SK-N-SH (cell line): Measurements from ENCODE around the gene PPP1R37. TPM values are rescaled to one million over a fixed set of nuclear protein-coding genes. Genes with fewer than 3 reads are reported as not detected.

Experiments used
- CTCF ChIA-PET: fragments of 300-600, 350-600 bp; formaldehyde crosslinking; extraction: SDS; loops from one replicate; lab custom pipeline; 2021; lab: Yijun Ruan, JAX
- POLR2A ChIA-PET: fragments of 350-600 bp; sonication (Branson Sonifier 250); formaldehyde crosslinking; extraction: SDS; loops from one replicate; lab custom pipeline; 2020; ENCODE audit warnings: antibody characterized with exemption, inconsistent platforms; lab: Yijun Ruan, JAX
- DNase-seq: peaks from one replicate; pipeline ENCODE4 v3.0.0; 2012
- H2AFZ ChIP-seq: fragments of 200-600 bp; sonication (generic); 2 replicates; pipeline ENCODE4 v1.8.1; 2016; ENCODE audit warnings: antibody characterized with exemption, mild to moderate bottlenecking, low read depth
- H3F3A ChIP-seq: fragments of 200-600 bp; sonication (generic); replicated peaks from 2 replicates; pipeline ENCODE3; 2016; ENCODE audit warnings: antibody characterized with exemption, mild to moderate bottlenecking; ENCODE audit not compliant: insufficient read depth
- H3K27ac ChIP-seq, 2 experiments: fragments of 200-500 bp in 1 of 2; fragments of 200-600 bp in 1 of 2; sonication (Bioruptor generic) in 1 of 2; sonication (generic), shearing (Covaris generic) in 1 of 2; 2 replicates each; pipeline versions ENCODE4 v1.5.1 to v1.6.1; 2014 to 2016; ENCODE audit warnings: low read depth in 2 of 2, inconsistent platforms in 1 of 2, low read length in 1 of 2, mild to moderate bottlenecking in 1 of 2, mixed read lengths in 1 of 2
- H3K27me3 ChIP-seq: fragments of 200-600 bp; sonication (generic), shearing (Covaris generic); 2 replicates; pipeline ENCODE4 v1.6.1; 2016; ENCODE audit warnings: mixed run types; ENCODE audit not compliant: insufficient read depth
- H3K36me3 ChIP-seq, 2 experiments: fragments of 200-500 bp in 1 of 2; fragments of 200-600 bp in 1 of 2; sonication (Bioruptor generic) in 1 of 2; sonication (generic) in 1 of 2; replicated peaks in 1 of 2; 2 replicates each; pipeline versions ENCODE3 to v1.5.1; 2014 to 2016; ENCODE audit warnings: low read length in 1 of 2, mild to moderate bottlenecking in 1 of 2; ENCODE audit not compliant: insufficient read depth in 2 of 2, control insufficient read depth in 1 of 2
- H3K4me1 ChIP-seq, 2 experiments: fragments of 200-500 bp in 1 of 2; fragments of 200-600 bp in 1 of 2; sonication (Bioruptor generic) in 1 of 2; sonication (generic), shearing (Covaris generic) in 1 of 2; 2 replicates each; pipeline versions ENCODE4 v1.5.1 to v1.6.1; 2014 to 2016; ENCODE audit warnings: low read depth in 1 of 2, low read length in 1 of 2, mixed run types in 1 of 2; ENCODE audit not compliant: insufficient read depth in 2 of 2, control insufficient read depth in 1 of 2
- H3K4me2 ChIP-seq: fragments of 200-600 bp; sonication (generic), shearing (Covaris generic); 2 replicates; pipeline ENCODE4 v1.6.1; 2017; ENCODE audit warnings: mixed run types
- H3K4me3 ChIP-seq, 2 experiments: fragments of 200-500 bp in 1 of 2; fragments of 200-600 bp in 1 of 2; sonication (Bioruptor generic) in 1 of 2; sonication (generic), shearing (Covaris generic) in 1 of 2; 2 replicates each; pipeline versions ENCODE4 v1.5.1 to v1.8.1; 2014 to 2016; ENCODE audit warnings: low read depth in 2 of 2, inconsistent platforms in 1 of 2, low read length in 1 of 2, mild to moderate bottlenecking in 1 of 2, mixed read lengths in 1 of 2, moderate library complexity in 1 of 2
- H3K79me2 ChIP-seq: fragments of 200-600 bp; sonication (generic); 2 replicates; pipeline ENCODE4 v1.8.1; 2017; ENCODE audit warnings: mild to moderate bottlenecking; ENCODE audit not compliant: insufficient read depth
- H3K9ac ChIP-seq: fragments of 200-600 bp; sonication (generic); 2 replicates; pipeline ENCODE4 v1.6.1; 2017; ENCODE audit warnings: mixed run types
- H3K9me2 ChIP-seq: fragments of 200-600 bp; sonication (generic); 2 replicates; pipeline ENCODE4 v1.6.1; 2017; ENCODE audit warnings: mixed run types
- H3K9me3 ChIP-seq: fragments of 200-600 bp; sonication (generic); 2 replicates; pipeline ENCODE4 v1.6.1; 2017; ENCODE audit warnings: mixed run types, mild to moderate bottlenecking, moderate library complexity
- H4K20me1 ChIP-seq: fragments of 200-600 bp; sonication (generic); 2 replicates; pipeline ENCODE4 v1.6.1; 2017; ENCODE audit warnings: mild to moderate bottlenecking, mixed run types; ENCODE audit not compliant: insufficient read depth
- CHD2 ChIP-seq: fragments of 150-350 bp; IDR thresholded peaks from 2 replicates; pipeline ENCODE4 v1.6.1; 2018; ENCODE audit warnings: low read length; ENCODE audit not compliant: partially characterized antibody
- EP300 ChIP-seq, 2 experiments: IDR thresholded peaks; 2 replicates each; pipeline versions ENCODE4 v1.4.0 to v1.6.1; 2012; ENCODE audit warnings: borderline replicate concordance in 1 of 2, low read depth in 1 of 2, low read length in 1 of 2
- EZH2phosphoT487 ChIP-seq: fragments of 200-600 bp; sonication (generic); IDR thresholded peaks from 2 replicates; pipeline ENCODE4 v1.6.1; 2017; ENCODE audit warnings: low read depth, mixed run types, mild to moderate bottlenecking, antibody characterized with exemption, moderate library complexity, borderline replicate concordance
- FOXJ3 ChIP-seq: sonication (generic); formaldehyde crosslinking; IDR thresholded peaks from 2 replicates; pipeline ENCODE4 v1.5.1; 2020; ENCODE audit warnings: mild to moderate bottlenecking, missing genetic modification reagents
- GATA2 ChIP-seq: sonication (generic); formaldehyde crosslinking; IDR thresholded peaks from 2 replicates; pipeline ENCODE4 v1.5.0; 2020; ENCODE audit warnings: mild to moderate bottlenecking, missing genetic modification reagents
- JUND ChIP-seq: IDR thresholded peaks from 2 replicates; pipeline ENCODE4 v1.4.0; 2012
- MEF2A ChIP-seq: IDR thresholded peaks from 2 replicates; pipeline ENCODE4 v1.4.0; 2012; ENCODE audit warnings: low read depth, borderline replicate concordance
- NFIC ChIP-seq: IDR thresholded peaks from 2 replicates; pipeline ENCODE4 v1.4.0; 2012; ENCODE audit warnings: borderline replicate concordance
- NRF1 ChIP-seq: IDR thresholded peaks from 2 replicates; pipeline ENCODE4 v1.6.1; 2012; ENCODE audit warnings: low read depth, mild to moderate bottlenecking, low read length
- POLR2AphosphoS5 ChIP-seq: IDR thresholded peaks from 2 replicates; pipeline ENCODE4 v1.6.1; 2012; ENCODE audit warnings: low read depth, low read length
- RAD21 ChIP-seq: IDR thresholded peaks from 2 replicates; pipeline ENCODE4 v1.6.1; 2012; ENCODE audit warnings: mild to moderate bottlenecking, low read length
- RCOR1 ChIP-seq: fragments of 150-350 bp; IDR thresholded peaks from 2 replicates; pipeline ENCODE4 v1.6.1; 2017; ENCODE audit warnings: antibody characterized with exemption, low read length
- RFX5 ChIP-seq: IDR thresholded peaks from 2 replicates; pipeline ENCODE4 v1.6.1; 2012; ENCODE audit warnings: mild to moderate bottlenecking, improper control_type of control experiment, low read length
- RXRA ChIP-seq: IDR thresholded peaks from 2 replicates; pipeline ENCODE4 v1.4.0; 2012; ENCODE audit warnings: low read depth, mild to moderate bottlenecking, borderline replicate concordance
- SIN3A ChIP-seq: IDR thresholded peaks from 2 replicates; pipeline ENCODE4 v1.6.1; 2012; ENCODE audit warnings: low read depth, mild to moderate bottlenecking, low read length, moderate library complexity, borderline replicate concordance
- SMC3 ChIP-seq: IDR thresholded peaks from 2 replicates; pipeline ENCODE4 v1.6.1; 2012; ENCODE audit warnings: low read depth, low read length, improper control_type of control experiment
- TAF1 ChIP-seq: IDR thresholded peaks from 2 replicates; pipeline ENCODE4 v1.6.1; 2012; ENCODE audit warnings: low read depth, mild to moderate bottlenecking, low read length, moderate library complexity, borderline replicate concordance
- TEAD4 ChIP-seq: IDR thresholded peaks from 2 replicates; pipeline ENCODE4 v1.4.0; 2012; ENCODE audit warnings: mild to moderate bottlenecking, borderline replicate concordance; ENCODE audit not compliant: insufficient read depth
- YY1 ChIP-seq: IDR thresholded peaks from 2 replicates; pipeline ENCODE4 v1.4.0; 2012; ENCODE audit warnings: low read depth, mild to moderate bottlenecking
- WGBS: methylation state at CpG from one replicate; pipeline ENCODE4 v1.1.6; 2017; ENCODE audit warnings: low lambda C conversion rate; 5-methylcytosine and 5-hydroxymethylcytosine counted together
- polyA plus RNA-seq, 3 experiments: library from polyadenylated mRNA; depleted of rRNA; stranded (reverse); fragments of >200 nt; gene quantifications; 2 replicates each; pipeline ENCODE4 v1.2.3, GENCODE V29; 2012
- TF ChIP-seq, protein P1 (sequence below): fragments of 150-350 bp; IDR thresholded peaks from 2 replicates; pipeline ENCODE4 v1.6.1; 2017; ENCODE audit warnings: antibody characterized with exemption, low read length, low read depth, borderline replicate concordance
- TF ChIP-seq, protein P2 (sequence below): fragments of 150-350 bp; IDR thresholded peaks from 2 replicates; pipeline ENCODE4 v1.6.1; 2016; ENCODE audit warnings: mild to moderate bottlenecking, low read depth, low read length
- TF ChIP-seq, protein P3 (sequence below): IDR thresholded peaks from 2 replicates; pipeline ENCODE4 v1.4.0; 2012; ENCODE audit warnings: low read depth
- TF ChIP-seq, protein P4 (sequence below): IDR thresholded peaks from 2 replicates; pipeline ENCODE4 v1.6.1; 2012; ENCODE audit warnings: mild to moderate bottlenecking, low read depth, low read length, moderate library complexity

The PPP1R37 gene
- polyA plus RNA-seq, 1 of the 3 experiments (the other 2 are of a cell fraction), result 24.4 TPM

DNA sequence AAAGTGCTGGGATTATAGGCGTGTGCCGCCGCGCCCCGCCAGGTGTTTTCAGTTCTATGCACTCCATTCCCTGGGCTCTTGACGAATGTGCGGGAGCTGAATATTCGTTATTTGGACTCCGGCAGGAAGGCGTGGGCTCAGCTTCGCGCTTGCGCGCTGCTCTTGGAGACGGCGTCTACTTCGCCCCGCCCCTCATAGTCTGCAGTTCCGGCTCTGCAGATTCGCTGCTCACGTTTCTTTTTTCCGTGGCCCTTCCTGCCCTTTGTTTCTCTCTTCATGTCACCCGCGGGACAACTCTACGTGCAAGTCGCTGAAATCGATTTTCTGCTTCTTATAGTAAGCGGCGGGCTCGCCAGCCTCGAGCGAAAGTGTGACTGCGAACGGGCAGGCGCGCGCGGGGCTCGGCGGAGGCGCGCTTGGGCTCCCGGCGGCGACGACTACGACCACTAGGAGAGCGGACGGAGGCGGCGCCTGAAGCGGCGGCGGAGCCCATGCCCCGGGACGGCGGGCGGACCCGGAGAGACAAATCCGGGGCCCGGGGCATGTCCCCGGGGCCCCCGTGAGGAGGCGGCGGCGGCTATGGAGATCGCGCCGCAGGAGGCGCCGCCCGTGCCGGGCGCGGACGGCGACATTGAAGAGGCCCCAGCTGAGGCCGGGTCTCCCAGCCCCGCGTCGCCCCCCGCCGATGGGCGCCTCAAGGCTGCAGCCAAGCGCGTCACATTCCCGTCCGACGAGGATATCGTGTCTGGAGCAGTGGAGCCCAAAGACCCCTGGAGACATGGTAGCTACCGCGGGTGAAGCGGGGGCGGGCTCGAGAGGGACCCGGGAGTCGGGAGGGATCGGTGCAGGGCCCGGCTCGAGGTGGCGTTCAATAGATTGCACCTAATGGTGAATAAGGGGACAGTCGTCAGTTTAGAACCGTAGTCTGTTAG lies at the start of gene PPP1R37 (continued):
- TF ChIP-seq, protein P1, sequence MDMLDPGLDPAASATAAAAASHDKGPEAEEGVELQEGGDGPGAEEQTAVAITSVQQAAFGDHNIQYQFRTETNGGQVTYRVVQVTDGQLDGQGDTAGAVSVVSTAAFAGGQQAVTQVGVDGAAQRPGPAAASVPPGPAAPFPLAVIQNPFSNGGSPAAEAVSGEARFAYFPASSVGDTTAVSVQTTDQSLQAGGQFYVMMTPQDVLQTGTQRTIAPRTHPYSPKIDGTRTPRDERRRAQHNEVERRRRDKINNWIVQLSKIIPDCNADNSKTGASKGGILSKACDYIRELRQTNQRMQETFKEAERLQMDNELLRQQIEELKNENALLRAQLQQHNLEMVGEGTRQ, result no peak
- TF ChIP-seq FOXJ3 (CRISPR knock-in tag) (no peak), GATA2 (CRISPR knock-in tag) (no peak), NFIC (peak; percentile 27; the same call in 1 of the 2 replicates), POLR2AphosphoS5 (peak; percentile 48; the same call in 1 of the 2 replicates), TEAD4 (no peak), EP300 (IDR thresholded peaks at IDR 0.05; ENCODE audit: borderline replicate concordance in 1 of 2, low read depth in 1 of 2, low read length in 1 of 2) (peak; percentile 82 to 98; a peak in 3 of 4 replicates), JUND (no peak), RXRA (no peak), RCOR1 (no peak), MEF2A (no peak), RFX5 (no peak), SIN3A (peak; percentile 80; the same call in 1 of the 2 replicates), RAD21 (no peak), SMC3 (no peak), YY1 (no peak; the same call in 1 of the 2 replicates)
- TF ChIP-seq, protein P2, sequence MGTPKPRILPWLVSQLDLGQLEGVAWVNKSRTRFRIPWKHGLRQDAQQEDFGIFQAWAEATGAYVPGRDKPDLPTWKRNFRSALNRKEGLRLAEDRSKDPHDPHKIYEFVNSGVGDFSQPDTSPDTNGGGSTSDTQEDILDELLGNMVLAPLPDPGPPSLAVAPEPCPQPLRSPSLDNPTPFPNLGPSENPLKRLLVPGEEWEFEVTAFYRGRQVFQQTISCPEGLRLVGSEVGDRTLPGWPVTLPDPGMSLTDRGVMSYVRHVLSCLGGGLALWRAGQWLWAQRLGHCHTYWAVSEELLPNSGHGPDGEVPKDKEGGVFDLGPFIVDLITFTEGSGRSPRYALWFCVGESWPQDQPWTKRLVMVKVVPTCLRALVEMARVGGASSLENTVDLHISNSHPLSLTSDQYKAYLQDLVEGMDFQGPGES, result no peak

DNA sequence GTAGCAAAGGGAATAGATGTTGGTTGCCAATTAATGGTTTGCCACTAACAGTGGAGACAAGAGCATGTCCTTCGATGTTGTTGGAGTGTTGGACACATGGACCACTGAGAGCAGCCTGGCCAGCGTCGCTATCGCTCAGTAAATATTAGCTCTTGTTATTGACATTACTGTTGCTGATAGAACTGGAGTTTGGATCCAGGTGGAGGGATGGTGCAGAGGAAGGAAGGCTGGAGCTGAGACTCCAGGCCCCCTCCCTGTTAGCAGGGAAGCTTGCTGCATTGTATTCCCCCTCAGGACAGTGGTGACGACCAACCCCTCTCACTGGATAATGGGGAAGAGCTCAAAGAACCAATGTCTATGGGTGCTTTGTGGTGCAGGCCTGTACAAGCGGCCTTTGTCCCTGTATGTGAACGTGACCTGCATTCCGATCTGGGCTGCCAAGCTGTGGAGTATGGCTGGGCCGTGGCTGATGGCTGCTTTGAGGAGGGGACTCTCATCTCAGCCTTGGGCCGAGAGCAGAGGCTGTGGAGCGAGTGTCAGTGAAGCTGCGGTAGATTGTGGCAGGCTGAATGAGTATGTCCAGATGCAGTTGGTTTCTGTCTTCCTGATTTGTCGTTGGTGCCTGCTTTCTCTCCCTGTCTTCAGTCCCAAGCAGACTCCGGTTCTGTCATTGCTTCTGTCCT lies 47.2 kb upstream of the PPP1R37 start:
- Histone ChIP-seq H3K4me1 (no peaks in the 10 kb centered on the region; a peak in 1 of 4 replicates), H3K27ac (no peak overlapping the region), H3K4me3 (no peak overlapping the region), H3K9me3 (no peaks in the 10 kb centered on the region), H3K9me2 (no peaks in the 10 kb centered on the region), H3K4me2 (no peak overlapping the region), H3K36me3 (peaks cover 36 to 45% of the 10 kb centered on the region in 2 experiments), H3F3A (no peaks in the 10 kb centered on the region), H4K20me1 (peaks cover 96% of the 10 kb centered on the region), H3K27me3 (no peaks in the 10 kb centered on the region), H3K79me2 (peaks cover 99% of the 10 kb centered on the region), H2AFZ (no peak overlapping the region), H3K9ac (no peak overlapping the region)
- WGBS, result 87% methylated on average over 14 of the region's 14 CpGs
- CTCF ChIA-PET, result interaction anchor here (0.8 to 3.8 kb wide), 4 partner anchors 13 to 46 kb away, joined by 3 to 19 read pairs (median 4); no protein-coding TSS in a partner anchor
- POLR2A ChIA-PET, result no interaction called here
- DNase-seq, result no peak
- TF ChIP-seq NRF1, result no peak
- no peak for TF ChIP-seq SMC3
- no peak for TF ChIP-seq EZH2phosphoT487
- TF ChIP-seq CHD2, result no peak
- TF ChIP-seq, protein P1, result no peak
- no peak for TF ChIP-seq FOXJ3 (CRISPR knock-in tag)
- no peak for TF ChIP-seq TAF1
- TF ChIP-seq RXRA, result no peak
- TF ChIP-seq, protein P3, sequence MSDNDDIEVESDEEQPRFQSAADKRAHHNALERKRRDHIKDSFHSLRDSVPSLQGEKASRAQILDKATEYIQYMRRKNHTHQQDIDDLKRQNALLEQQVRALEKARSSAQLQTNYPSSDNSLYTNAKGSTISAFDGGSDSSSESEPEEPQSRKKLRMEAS, result no peak
- TF ChIP-seq, protein P4, sequence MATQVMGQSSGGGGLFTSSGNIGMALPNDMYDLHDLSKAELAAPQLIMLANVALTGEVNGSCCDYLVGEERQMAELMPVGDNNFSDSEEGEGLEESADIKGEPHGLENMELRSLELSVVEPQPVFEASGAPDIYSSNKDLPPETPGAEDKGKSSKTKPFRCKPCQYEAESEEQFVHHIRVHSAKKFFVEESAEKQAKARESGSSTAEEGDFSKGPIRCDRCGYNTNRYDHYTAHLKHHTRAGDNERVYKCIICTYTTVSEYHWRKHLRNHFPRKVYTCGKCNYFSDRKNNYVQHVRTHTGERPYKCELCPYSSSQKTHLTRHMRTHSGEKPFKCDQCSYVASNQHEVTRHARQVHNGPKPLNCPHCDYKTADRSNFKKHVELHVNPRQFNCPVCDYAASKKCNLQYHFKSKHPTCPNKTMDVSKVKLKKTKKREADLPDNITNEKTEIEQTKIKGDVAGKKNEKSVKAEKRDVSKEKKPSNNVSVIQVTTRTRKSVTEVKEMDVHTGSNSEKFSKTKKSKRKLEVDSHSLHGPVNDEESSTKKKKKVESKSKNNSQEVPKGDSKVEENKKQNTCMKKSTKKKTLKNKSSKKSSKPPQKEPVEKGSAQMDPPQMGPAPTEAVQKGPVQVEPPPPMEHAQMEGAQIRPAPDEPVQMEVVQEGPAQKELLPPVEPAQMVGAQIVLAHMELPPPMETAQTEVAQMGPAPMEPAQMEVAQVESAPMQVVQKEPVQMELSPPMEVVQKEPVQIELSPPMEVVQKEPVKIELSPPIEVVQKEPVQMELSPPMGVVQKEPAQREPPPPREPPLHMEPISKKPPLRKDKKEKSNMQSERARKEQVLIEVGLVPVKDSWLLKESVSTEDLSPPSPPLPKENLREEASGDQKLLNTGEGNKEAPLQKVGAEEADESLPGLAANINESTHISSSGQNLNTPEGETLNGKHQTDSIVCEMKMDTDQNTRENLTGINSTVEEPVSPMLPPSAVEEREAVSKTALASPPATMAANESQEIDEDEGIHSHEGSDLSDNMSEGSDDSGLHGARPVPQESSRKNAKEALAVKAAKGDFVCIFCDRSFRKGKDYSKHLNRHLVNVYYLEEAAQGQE, result no peak
